Retinal pigment epithelial cell (primary cell): ENCODE data around the gene RAB31.

Source experiments
- DNase-seq: peaks from one replicate; pipeline ENCODE4 v3.0.0-alpha.2; 2010; ENCODE audit warnings: low read depth
- H3K4me3 ChIP-seq: 2 replicates; pipeline ENCODE4 v1.5.1; 2011; ENCODE audit warnings: mild to moderate bottlenecking, low read length, control low read depth, moderate library complexity
- TF ChIP-seq, protein P1 (sequence below): conservative IDR thresholded peaks from 2 replicates; pipeline ENCODE4 v1.5.1; 2011; ENCODE audit warnings: low read depth, low read length, control low read depth, inconsistent platforms

Gene RAB31

DNA sequence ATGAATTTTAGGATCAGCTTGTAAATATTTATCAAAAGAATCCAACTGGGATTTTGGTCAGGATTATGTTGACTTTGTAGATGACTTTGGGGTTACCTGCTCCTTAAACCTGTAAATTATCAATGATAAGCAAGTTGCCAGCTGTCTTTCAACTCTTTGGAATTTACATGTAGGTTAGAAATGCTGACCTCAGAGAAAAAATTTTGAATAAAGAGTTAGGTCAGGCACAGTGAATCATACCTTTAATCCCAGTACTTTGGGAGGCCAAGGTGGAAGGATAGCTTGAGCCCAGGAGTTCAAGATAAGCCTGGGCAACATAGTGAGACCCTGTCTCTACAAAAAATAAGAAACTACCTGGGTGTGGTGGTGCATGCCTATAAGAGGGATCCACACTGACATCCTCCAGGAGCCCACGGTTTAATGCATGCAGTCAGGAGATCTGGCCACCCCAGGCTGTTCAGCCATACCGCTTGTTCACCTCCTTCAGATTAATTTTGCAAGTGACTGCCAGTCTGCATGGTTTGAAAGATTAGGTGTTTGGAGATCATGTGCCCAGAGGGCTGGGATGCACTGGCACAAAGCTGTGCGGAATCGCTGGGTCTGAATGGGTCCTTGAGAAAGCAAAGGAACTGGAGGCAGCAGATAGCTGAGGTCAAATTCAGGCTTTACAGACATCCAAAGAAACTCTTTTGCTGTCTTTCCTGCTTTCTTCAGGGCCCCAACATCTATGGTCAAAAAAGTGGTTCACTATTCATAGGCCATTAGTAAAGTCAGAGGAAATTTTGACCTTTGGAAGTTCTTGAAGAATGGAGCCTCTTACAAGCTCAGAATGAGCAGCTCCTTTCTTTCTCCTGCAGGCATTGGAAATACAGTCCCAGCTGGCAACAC is 94.3 kb downstream of the RAB31 start:
- TF ChIP-seq, protein P1, sequence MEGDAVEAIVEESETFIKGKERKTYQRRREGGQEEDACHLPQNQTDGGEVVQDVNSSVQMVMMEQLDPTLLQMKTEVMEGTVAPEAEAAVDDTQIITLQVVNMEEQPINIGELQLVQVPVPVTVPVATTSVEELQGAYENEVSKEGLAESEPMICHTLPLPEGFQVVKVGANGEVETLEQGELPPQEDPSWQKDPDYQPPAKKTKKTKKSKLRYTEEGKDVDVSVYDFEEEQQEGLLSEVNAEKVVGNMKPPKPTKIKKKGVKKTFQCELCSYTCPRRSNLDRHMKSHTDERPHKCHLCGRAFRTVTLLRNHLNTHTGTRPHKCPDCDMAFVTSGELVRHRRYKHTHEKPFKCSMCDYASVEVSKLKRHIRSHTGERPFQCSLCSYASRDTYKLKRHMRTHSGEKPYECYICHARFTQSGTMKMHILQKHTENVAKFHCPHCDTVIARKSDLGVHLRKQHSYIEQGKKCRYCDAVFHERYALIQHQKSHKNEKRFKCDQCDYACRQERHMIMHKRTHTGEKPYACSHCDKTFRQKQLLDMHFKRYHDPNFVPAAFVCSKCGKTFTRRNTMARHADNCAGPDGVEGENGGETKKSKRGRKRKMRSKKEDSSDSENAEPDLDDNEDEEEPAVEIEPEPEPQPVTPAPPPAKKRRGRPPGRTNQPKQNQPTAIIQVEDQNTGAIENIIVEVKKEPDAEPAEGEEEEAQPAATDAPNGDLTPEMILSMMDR: no peak
- no peak for DNase-seq
- no peak overlapping the region for H3K4me3 ChIP-seq

GRCh38 chr18:9803063-9803697 is 95.1 kb downstream of the RAB31 start:
- no peak overlapping the region for H3K4me3 ChIP-seq
- DNase-seq: no peak

DNA sequence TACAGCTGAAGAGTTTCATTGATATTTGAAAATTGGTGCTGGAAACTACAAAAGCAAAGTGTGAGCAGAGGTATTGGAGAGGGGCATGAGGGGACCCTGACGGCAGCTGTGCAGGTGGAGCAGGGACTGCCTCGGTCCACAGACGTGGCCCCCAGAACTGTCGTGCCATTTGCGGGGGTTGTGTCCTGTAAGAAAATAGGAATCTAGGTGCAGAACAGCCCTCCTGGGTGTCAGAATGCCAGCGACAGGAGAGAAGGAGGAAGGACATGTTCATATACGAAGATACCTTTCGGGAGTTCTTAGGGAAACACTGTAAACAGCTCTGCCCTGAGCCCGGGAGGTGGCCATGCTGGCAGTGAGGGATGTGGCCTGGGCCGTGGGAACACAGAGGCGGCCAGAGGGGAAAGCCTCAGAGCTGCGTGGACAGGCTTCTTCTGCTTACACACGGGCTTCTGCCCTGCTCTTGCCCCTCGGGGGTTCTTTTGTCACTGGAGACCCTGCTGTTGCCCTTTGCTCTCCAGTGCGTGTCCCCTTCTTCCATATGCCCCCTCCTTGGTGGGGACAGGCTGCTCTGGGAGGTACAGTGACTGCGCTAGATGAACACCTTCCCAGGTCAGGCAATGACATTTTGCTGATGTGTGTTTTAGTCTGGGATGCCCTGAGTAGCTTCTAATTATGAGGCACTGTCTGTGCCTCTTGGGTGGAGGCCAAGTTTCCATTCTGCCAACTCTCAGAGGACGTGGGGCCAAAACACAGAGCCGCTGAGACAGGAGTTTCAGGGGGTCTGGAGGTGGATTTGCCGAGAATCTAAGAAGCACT is 95.8 kb downstream of the RAB31 start:
- no peak overlapping the region for H3K4me3 ChIP-seq
- TF ChIP-seq, protein P1: no peak

More at GRCh38 chr18:9803063-9803697, 95.1 kb downstream of the RAB31 start:
- TF ChIP-seq, protein P1: no peak

DNA sequence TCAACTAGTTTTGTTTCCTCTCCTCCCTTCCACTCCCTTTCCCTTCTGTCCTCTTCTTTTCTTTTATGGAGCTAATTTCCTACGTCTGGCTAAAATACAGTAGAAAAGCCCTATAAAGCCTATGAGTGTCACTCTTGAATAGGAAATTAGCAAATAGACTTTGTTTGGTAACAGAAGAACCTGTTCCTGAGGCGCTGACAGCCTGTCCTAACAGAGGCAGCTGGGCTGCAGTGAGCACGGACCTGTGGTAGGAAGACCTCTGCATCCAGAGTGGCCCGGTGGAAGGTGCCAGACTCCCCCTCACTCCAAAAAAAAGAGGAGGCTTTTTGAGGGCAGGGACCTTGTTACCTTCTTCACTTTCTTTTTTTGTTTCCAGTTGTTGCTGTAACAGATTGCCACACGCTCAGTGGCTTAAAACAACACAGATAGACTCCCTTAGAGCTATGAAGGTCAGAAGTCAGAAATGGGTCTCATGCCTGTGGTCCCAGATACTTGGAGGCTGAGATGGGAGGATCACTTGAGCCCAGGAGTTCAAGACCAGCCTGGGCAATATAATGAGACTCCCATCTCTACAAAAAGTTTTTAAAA is 96.5 kb downstream of the RAB31 start:
- no peak overlapping the region for H3K4me3 ChIP-seq
- TF ChIP-seq, protein P1: no peak
- DNase-seq: no peak

More for the DNA sequence above, 95.8 kb downstream of the RAB31 start:
- no peak for DNase-seq

GRCh38 chr18:9806905-9807304 is 98.8 kb downstream of the RAB31 start:
- TF ChIP-seq, protein P1: no peak
- DNase-seq: no peak
- no peak overlapping the region for H3K4me3 ChIP-seq

DNA sequence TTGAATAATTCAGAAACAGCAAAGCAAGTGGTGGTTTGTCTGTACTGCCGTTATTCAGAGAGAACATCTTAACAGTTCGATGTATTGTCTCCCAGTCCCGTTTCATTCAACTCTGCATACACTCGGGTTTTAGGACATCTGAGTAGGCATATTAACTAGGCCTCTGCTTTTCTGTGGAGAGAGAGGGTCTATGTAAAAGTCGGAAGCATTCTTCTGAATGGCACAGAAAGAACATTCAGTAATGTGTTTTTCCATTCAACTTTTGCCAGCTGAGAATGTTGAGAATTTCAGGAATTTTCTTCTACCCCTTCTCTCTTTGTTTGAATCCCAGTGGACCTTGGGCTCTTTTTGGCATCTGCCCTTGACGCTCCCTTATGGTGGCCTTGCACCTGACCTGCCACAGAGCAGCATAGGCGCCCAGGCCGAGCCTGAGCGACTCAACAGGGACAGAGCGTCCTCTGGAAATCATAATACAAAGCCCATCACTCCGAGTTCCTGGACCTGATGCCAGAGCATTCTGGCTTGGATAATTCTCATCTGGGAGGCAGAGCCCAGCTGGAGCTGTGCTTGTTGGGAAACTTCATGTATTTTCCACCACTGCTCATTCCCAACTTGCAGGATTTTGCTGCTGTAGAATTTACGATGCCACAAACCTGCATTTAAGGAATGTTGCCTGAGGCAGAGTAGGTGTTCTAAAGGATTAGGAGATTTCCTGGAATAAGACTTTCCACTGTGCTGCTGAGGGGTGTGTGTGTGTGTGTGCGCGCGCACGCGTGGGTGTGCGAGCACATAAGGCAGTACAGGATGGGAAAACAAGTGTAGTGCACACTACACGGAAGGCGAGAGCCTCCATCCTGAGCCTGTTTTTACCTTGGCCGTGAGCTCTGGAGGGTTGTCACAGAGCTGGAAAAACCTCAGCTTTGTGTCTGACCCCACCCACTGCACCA is 100.5 kb downstream of the RAB31 start:
- H3K4me3 ChIP-seq: peak overlapping the region; percentile 9
- DNase-seq: no peak
- TF ChIP-seq, protein P1: no peak
